HG03575 (cell line): ENCODE measurements around the gene ZNF382.

Experiments used
- ATAC-seq: cut with Tn5 transposase; IDR thresholded peaks from one replicate; pipeline ENCODE4 v1.9.1; 2021; ENCODE audit not compliant: unreplicated experiment, insufficient number of reproducible peaks, low FRiP score; ENCODE audit errors: extremely low read depth

Gene ZNF382

DNA sequence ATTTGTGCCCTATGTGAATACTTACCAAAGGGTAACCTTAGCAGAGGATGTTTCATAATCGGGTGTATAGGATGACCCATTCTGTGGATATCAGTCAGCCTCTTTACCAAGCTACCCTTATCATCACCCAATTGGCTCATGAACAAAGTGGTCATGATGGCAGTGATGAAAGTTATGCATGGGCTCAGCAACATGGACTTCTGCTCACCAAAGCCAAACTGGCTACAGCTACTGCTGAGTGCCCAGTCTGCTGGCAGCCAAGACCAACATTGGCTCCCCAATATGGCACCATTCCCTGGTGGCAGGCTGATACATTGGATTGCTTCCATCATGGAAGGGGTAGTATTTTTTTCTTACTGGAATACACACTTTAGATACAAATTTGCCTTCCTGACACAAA lies 67.3 kb downstream of the ZNF382 start:
- no peak for ATAC-seq

GRCh38 chr19:36674201-36674600 lies 69.1 kb downstream of the ZNF382 start:
- ATAC-seq = no peak

GRCh38 chr19:36679455-36679854 lies 74.3 kb downstream of the ZNF382 start:
- ATAC-seq = no peak
